IPS-18c (cell line): ENCODE results near the gene SOCS3.
A peak's percentile ranks its signal among the peaks of the same experiment; 100 is the strongest.

Source experiments
- H3K4me3 ChIP-seq: 2 replicates; pipeline ENCODE4 v1.7.0; 2013; ENCODE audit warnings: low read depth, mild to moderate bottlenecking, low read length, moderate library complexity; ENCODE audit not compliant: insufficient read depth
- H3K9me3 ChIP-seq: one replicate; pipeline ENCODE4 v1.6.1; 2013; ENCODE audit warnings: mild to moderate bottlenecking, low read length, moderate library complexity; ENCODE audit not compliant: control insufficient read depth, insufficient read depth

The SOCS3 gene

GRCh38 chr17:78394209-78394608 lies 34.3 kb upstream of the SOCS3 start:
- Histone ChIP-seq H3K9me3 (no peaks in the 10 kb centered on the region), H3K4me3 (no peak overlapping the region)

- Histone ChIP-seq H3K4me3 (no peak overlapping the region), H3K9me3 (no peaks in the 10 kb centered on the region)
Observed at GRCh38 chr17:78393575-78393974, 33.7 kb upstream of the SOCS3 start.

GRCh38 chr17:78392295-78392694 lies 32.4 kb upstream of the SOCS3 start:
- no peak overlapping the region for H3K4me3 ChIP-seq
- no peaks in the 10 kb centered on the region for H3K9me3 ChIP-seq

- Histone ChIP-seq H3K4me3 (no peak overlapping the region), H3K9me3 (no peaks in the 10 kb centered on the region)
Observed at GRCh38 chr17:78391843-78392242, 32.0 kb upstream of the SOCS3 start.

- Histone ChIP-seq H3K9me3 (no peaks in the 10 kb centered on the region), H3K4me3 (no peak overlapping the region)
Observed at GRCh38 chr17:78391051-78391431, 31.2 kb upstream of the SOCS3 start.

GRCh38 chr17:78390241-78391050 lies 30.6 kb upstream of the SOCS3 start:
- Histone ChIP-seq H3K4me3 (no peak overlapping the region), H3K9me3 (no peaks in the 10 kb centered on the region)

DNA sequence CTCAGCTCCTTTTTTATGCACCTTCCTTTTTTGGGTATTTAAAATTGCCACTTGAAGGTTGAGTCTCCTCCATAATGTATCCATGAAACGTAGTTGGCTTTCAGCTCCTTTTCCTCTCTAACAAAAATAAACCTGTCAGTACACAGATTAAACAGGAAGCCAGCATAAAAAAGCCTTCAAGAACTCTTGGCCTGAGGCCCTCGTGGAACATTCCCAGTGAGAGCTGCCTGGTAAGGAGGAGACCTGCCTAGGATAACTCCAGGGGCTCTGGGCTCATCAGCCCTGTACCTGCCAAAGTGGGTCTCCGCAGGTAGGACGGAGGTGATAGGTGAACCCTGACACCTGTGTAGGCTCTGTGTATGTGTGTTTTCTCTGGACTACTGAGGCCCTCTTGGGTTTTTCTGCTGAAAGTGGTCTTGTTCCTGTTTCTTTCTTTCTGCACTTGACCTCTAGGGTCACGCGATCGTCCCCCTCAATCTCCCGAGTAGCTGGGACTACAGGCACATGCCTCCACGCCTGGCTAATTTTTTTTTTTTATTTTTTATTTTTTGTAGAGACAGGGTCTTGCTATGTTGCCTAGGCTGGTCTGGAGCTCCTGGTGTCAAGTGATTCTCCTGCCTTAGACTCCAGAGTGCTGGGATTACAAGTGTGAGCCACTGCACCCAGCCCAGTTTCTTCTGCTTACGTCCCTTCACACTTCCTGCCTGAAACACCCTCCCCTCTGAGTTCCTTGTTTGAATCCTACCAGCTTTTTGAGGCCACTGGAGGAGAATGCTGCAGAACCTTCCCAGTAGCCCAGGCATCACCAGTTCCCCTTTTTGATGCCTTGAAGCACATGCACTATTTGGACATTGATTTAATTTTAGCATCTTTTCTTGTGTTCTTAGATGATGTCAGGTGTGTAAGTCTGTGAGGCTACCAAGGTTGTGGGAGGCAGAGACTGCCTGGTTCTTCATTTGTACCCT lies 28.4 kb upstream of the SOCS3 start:
- H3K4me3 ChIP-seq, result no peak overlapping the region
- no peaks in the 10 kb centered on the region for H3K9me3 ChIP-seq

DNA sequence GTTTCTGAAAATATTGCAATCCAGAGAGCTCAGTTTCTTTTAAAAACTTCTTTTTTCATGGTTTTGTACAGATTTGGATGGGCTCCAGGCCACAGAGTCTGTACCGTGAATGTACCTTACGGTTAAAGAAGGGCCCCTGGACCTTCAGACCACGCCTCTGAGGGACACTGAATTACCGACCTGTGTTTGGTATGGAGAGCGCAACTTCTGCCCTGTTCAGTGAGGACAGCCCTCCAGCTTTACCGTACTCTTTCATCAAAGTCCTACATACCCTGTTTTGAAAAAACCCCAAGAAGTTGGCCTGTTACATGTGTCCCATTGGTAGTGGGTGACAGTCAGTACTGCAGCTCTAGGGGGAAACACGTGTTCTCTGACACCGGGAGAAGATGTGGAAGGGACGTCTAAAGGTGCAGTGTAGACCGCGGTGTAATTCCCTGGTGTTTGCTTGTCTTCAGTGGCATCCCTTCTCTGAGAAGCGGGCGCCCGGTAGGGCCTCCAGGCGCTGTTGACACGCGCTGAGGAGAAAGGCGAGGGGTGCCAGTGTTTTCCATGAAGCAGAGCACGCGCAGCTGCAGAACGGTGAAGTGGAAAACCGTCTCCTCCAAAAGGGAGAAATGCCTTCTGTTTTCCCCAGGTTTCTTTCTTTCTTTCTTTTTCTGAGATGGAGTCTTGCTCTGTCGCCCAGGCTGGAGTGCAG lies 24.8 kb upstream of the SOCS3 start:
- H3K4me3 ChIP-seq, result no peak overlapping the region
- no peaks in the 10 kb centered on the region for H3K9me3 ChIP-seq

- H3K4me3 ChIP-seq, result no peak overlapping the region
- no peaks in the 10 kb centered on the region for H3K9me3 ChIP-seq
Observed at GRCh38 chr17:78383725-78384471, 24.0 kb upstream of the SOCS3 start.

GRCh38 chr17:78381601-78382232 lies 21.8 kb upstream of the SOCS3 start:
- no peaks in the 10 kb centered on the region for H3K9me3 ChIP-seq
- H3K4me3 ChIP-seq, result no peak overlapping the region

DNA sequence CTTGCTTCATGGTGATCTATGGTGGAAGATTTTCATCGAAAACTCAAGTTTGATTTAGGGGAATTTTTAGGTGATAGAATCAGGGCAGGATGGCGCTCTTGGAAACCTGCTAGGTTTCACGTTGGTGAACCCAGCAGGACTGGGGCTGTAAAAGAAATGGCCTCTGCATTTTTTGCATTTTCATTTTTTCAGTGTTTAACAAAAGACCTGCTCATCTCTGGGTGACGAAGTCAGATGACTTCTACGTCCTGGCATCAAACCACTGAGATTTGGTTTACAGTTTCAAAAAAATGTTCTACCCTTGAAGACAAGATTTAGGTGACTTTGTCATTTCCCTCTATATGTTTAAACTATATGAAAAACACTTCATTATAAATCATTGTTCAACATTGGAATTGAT lies 20.5 kb upstream of the SOCS3 start:
- H3K9me3 ChIP-seq, result no peaks in the 10 kb centered on the region
- H3K4me3 ChIP-seq, result no peak overlapping the region

GRCh38 chr17:78379131-78379491 lies 19.2 kb upstream of the SOCS3 start:
- H3K4me3 ChIP-seq, result peak overlapping the region; percentile 82

GRCh38 chr17:78378225-78379130 lies 18.6 kb upstream of the SOCS3 start, which contains the start of gene PGS1:
Gene PGS1 (plus strand): TSS chr17:78378649. CDS start chr17:78378666, 17 bp downstream.
- no peaks in the 10 kb centered on the region for H3K9me3 ChIP-seq

More at GRCh38 chr17:78379131-78379491, 19.2 kb upstream of the SOCS3 start:
- no peaks in the 10 kb centered on the region for H3K9me3 ChIP-seq

DNA sequence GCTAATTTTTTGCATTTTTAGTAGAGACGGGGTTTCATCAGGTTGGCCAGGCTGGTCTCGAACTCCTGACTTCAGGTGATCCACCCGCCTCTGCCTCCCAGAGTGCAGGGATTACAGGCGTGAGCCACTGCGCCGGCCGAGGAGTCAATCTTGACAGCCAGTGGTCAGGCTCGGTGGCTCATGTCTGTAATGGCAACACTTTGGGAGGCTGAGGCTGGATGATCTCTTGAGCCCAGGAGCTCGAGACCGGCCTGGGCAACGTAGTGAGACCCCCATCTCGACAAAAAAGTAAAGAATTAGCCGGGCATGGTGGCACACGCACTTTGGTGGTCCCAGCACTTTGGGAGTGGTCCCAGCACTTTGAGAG lies 18.0 kb upstream of the SOCS3 start:
- Histone ChIP-seq H3K4me3 (peak overlapping the region; percentile 82; the same call in 1 of the 2 replicates), H3K9me3 (no peaks in the 10 kb centered on the region)

More at GRCh38 chr17:78378225-78379130, 18.6 kb upstream of the SOCS3 start, which contains the start of gene PGS1:
- H3K4me3 ChIP-seq, result peak within 1 kb of the TSS; percentile 82

GRCh38 chr17:78376161-78376560 lies 16.3 kb upstream of the SOCS3 start:
- Histone ChIP-seq H3K9me3 (no peaks in the 10 kb centered on the region), H3K4me3 (no peak overlapping the region)
